Measurements from ENCODE around the gene ARHGEF26.

The ARHGEF26 gene

DNA sequence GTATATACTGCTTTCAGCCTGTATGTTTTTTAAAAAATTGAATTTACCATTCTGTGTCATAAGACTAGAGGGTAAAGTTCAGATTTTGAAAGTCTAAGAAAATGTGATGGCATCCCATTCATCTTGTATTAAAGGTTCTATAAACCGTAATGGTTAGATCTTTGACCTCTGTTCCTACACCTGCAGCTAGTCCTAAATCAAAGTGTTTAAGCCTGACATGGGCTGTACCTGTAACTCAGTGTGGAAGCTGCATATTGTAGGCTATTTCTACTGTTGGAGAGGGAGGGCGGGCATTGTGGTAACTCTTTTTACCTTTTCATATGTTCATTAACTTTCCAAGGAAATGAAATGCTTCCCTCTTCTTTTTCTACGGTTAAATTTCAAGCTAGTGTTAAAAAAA is 53.9 kb downstream of the ARHGEF26 start:
- no peak for DNase-seq (ENCODE audit: low read depth)
- TF ChIP-seq, protein P1, sequence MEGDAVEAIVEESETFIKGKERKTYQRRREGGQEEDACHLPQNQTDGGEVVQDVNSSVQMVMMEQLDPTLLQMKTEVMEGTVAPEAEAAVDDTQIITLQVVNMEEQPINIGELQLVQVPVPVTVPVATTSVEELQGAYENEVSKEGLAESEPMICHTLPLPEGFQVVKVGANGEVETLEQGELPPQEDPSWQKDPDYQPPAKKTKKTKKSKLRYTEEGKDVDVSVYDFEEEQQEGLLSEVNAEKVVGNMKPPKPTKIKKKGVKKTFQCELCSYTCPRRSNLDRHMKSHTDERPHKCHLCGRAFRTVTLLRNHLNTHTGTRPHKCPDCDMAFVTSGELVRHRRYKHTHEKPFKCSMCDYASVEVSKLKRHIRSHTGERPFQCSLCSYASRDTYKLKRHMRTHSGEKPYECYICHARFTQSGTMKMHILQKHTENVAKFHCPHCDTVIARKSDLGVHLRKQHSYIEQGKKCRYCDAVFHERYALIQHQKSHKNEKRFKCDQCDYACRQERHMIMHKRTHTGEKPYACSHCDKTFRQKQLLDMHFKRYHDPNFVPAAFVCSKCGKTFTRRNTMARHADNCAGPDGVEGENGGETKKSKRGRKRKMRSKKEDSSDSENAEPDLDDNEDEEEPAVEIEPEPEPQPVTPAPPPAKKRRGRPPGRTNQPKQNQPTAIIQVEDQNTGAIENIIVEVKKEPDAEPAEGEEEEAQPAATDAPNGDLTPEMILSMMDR (conservative IDR thresholded peaks at IDR 0.05; ENCODE audit: low read length): no peak
- H3K4me3 ChIP-seq (ENCODE audit: low read length): no peak overlapping the region

GRCh38 chr3:154176036-154176435 is 54.8 kb downstream of the ARHGEF26 start:
- no peak for DNase-seq (ENCODE audit: low read depth)
- no peak overlapping the region for H3K4me3 ChIP-seq (ENCODE audit: low read length)
- TF ChIP-seq, protein P1 (conservative IDR thresholded peaks at IDR 0.05; ENCODE audit: low read length): no peak

GRCh38 chr3:154177406-154177805 is 56.2 kb downstream of the ARHGEF26 start:
- TF ChIP-seq, protein P1 (conservative IDR thresholded peaks at IDR 0.05; ENCODE audit: low read length): no peak

DNA sequence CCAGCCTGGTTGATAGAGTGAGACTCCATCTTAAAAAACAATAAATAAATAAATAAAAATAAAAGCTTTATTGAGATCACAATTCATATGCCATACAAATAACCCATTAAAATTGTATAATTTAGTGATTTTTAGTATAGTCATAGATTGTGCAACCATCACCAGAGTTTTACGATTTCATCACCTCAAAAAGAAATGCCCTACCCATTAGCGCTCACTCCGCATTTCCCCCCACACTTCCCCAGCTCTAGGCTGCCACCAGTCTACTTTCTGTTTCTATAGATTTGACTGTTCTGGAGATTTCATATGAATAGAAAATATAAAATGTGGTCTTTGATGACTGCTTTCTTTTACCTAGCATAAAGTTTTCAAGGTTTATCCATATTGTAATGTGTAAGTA is 57.0 kb downstream of the ARHGEF26 start:
- no peak for DNase-seq (ENCODE audit: low read depth)
- no peak overlapping the region for H3K4me3 ChIP-seq (ENCODE audit: low read length)
- TF ChIP-seq, protein P1 (conservative IDR thresholded peaks at IDR 0.05; ENCODE audit: low read length): no peak

More at GRCh38 chr3:154177406-154177805, 56.2 kb downstream of the ARHGEF26 start:
- no peak overlapping the region for H3K4me3 ChIP-seq (ENCODE audit: low read length)
- DNase-seq (ENCODE audit: low read depth): no peak

- DNase-seq (ENCODE audit: low read depth): no peak
- TF ChIP-seq, protein P1 (conservative IDR thresholded peaks at IDR 0.05; ENCODE audit: low read length): no peak
- no peak overlapping the region for H3K4me3 ChIP-seq (ENCODE audit: low read length)
Measured at GRCh38 chr3:154180836-154181691, 59.9 kb downstream of the ARHGEF26 start.

DNA sequence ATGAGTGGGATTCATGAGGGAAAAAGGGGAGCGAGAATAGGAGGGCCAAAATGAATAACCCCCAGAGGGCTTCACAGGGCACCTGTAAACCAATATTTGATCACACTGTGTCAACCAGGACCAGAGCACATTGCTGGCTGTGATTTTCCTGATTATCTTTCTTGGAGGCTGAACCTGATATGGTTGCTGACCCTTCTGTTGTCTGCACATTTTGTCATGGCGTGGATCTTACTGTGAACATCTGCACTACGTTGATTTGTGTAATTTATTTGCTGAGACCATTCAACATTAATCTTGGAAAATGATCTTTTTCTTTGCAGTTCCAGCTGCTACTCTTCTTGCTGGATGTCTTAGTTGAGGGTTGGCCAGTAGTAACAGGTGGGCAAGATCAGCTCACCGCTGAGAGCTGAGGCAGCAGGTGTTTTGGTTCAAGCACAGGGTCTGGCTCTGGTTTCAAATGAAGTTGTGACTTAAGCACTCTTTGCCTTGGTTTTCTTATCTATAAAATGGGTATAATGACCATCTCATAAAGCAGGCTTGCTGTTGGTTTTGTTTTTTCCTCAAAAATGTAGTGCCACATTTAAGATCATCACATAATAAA is 61.2 kb downstream of the ARHGEF26 start:
- H3K4me3 ChIP-seq (ENCODE audit: low read length): no peak overlapping the region
- TF ChIP-seq, protein P1 (conservative IDR thresholded peaks at IDR 0.05; ENCODE audit: low read length): no peak
- DNase-seq (ENCODE audit: low read depth): no peak

GRCh38 chr3:154182975-154183374 is 61.8 kb downstream of the ARHGEF26 start:
- TF ChIP-seq, protein P1 (conservative IDR thresholded peaks at IDR 0.05; ENCODE audit: low read length): no peak
- no peak for DNase-seq (ENCODE audit: low read depth)
- H3K4me3 ChIP-seq (ENCODE audit: low read length): no peak overlapping the region

Measured in AG10803 (cell line).